A172 (cell line): ENCODE results near the gene MYOF. TPM values are rescaled to one million over a fixed set of nuclear protein-coding genes. Genes with fewer than 3 reads are reported as not detected.

ENCODE experiments used
- DNase-seq: peaks from one replicate; pipeline ENCODE4 v3.0.0-alpha.2; 2015; ENCODE audit warnings: low spot score
- total RNA-seq: library from RNA; depleted of rRNA; stranded (reverse); fragments of >200 nt; shearing (Covaris generic); gene quantifications from 2 replicates; pipeline ENCODE4 v1.2.3, GENCODE V29; 2014; rRNA removed

MYOF gene, protein sequence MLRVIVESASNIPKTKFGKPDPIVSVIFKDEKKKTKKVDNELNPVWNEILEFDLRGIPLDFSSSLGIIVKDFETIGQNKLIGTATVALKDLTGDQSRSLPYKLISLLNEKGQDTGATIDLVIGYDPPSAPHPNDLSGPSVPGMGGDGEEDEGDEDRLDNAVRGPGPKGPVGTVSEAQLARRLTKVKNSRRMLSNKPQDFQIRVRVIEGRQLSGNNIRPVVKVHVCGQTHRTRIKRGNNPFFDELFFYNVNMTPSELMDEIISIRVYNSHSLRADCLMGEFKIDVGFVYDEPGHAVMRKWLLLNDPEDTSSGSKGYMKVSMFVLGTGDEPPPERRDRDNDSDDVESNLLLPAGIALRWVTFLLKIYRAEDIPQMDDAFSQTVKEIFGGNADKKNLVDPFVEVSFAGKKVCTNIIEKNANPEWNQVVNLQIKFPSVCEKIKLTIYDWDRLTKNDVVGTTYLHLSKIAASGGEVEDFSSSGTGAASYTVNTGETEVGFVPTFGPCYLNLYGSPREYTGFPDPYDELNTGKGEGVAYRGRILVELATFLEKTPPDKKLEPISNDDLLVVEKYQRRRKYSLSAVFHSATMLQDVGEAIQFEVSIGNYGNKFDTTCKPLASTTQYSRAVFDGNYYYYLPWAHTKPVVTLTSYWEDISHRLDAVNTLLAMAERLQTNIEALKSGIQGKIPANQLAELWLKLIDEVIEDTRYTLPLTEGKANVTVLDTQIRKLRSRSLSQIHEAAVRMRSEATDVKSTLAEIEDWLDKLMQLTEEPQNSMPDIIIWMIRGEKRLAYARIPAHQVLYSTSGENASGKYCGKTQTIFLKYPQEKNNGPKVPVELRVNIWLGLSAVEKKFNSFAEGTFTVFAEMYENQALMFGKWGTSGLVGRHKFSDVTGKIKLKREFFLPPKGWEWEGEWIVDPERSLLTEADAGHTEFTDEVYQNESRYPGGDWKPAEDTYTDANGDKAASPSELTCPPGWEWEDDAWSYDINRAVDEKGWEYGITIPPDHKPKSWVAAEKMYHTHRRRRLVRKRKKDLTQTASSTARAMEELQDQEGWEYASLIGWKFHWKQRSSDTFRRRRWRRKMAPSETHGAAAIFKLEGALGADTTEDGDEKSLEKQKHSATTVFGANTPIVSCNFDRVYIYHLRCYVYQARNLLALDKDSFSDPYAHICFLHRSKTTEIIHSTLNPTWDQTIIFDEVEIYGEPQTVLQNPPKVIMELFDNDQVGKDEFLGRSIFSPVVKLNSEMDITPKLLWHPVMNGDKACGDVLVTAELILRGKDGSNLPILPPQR (N-terminal part only)
- 285 and 317 TPM in 2 replicates for total RNA-seq

DNA sequence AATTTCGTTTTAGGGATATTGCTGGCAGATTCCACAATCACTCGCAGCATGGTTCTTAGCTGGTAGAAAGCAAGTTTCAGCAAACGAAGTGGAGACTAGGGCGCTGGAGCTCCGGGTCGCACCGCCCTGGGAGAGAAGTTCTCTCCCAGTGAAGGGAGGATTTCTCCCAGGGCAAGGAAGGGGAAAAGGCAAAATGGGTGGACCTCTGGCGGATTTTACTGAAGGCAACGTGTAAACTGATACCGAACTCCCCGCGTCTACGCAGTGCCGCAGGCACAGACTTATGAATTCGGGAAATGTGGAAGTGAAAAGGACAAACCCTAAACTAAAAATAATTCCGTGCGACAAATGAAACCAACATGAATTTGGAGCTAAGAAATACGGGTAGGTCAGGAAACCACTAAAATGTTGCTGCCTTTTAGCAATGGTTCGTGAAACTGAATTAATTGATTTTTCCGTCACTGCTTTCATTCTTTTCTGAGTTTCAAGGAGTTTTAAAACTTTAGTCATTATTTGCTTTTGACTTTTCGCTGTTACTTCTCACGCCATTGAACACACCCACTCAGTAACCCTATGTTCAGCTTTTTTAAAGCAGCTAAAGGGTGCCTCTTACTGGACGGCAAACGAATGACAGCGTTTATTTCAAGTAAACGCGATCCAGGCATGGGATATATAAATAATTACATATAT, at the start of gene MYOF:
MYOF (minus strand) TSS at position 190 of the 690 bp plus-strand sequence; CDS start at position 50, 140 bp downstream.
- peak; percentile 82 for DNase-seq

DNA sequence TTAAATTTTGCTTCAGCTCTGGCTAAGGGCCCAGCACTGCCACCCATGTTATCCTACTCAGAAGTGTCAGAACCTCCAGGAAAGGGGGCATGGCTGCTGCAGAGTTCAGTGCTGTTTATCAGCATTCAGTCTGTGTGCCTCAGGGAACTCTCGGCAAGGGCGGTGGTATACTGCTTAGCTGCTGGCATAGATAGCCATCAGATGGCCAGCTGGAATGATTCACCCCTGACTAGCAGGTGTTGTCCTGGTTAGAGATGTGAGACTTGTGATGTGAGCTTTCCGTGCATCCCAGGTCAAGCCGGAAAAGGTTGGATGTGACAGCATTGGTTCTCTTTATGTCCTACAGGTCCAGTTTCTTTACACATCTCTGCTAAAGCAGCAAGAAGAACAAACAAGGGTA, 36.4 kb upstream of the MYOF start:
- DNase-seq = no peak

DNA sequence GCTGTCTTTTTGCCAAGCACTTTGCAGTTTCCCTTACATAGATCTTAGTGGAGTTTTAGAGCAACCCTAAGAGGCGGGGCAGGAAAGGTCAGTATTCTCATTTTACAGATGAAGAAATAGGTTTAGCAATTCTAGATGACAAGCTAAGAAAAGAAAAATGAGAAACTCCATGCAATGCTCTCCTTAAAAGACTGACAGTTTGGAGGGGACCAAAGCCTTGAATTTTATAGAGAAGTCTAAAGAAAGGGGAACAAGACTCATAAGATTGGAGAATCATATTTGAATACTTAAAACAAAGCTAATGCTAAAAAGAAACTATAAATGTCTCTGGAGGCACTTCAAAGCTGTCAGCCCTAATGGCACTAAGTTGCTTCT, 33.9 kb upstream of the MYOF start:
- DNase-seq = no peak

DNA sequence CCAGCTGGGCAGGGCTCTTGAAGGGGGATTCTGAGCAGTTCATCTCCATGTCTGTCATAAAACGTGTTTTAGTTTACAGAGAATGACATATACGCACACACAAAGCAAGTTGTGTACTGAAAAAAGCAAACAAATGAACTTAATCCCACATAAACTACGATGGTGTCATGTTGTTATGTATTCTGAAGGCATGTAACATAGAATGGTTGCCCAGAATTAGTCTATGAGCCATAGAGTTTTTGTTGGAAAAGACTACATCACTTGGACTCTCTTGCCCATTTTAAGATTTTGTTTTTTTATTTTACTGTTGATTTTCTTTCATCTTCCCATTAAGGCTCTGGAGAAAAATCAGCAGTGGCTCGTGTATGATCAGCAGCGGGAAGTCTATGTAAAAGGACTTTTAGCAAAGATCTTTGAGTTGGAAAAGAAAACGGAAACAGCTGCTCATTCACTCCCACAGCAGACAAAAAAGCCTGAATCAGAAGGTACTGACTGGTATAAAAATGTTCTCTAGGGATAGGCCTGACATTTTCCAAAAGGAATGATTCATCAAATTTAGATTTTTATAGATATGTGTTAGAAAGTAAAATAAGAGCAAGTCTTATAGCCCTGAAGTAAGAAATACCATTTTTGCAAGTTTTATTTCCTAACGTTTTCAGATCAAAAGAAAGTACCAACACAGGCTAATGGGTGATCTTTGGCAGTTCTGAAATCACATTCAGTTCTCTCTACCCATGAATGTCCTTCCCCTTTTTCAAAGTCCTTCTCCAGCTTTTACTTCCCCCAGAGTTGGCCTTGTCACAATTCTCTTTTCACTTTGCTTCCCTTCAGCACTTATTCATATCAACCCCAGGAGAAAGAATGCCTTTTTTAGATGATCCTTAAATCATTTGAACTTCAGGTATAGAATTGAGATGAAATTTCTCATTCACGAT, 33.2 kb upstream of the MYOF start:
- no peak for DNase-seq

DNA sequence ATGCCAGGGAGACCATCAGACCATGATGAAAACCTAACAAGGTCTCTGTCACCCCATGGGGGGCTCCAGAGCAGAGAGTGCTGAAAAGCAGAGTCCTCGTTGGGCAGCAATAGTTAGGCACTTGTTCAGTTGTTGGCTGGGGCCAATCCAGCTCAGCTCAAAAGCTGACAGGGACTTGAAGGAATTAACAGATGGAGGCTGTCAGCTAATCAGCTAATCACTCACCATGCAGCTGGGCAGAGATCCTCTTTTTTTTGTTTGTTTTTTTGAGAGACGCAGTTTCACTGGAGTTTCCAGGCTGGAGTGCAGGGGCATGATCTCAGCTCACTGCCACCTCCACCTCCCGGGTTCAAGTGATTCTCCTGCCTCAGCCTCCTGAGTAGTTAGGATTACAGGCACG, 32.4 kb upstream of the MYOF start:
- DNase-seq = no peak

DNA sequence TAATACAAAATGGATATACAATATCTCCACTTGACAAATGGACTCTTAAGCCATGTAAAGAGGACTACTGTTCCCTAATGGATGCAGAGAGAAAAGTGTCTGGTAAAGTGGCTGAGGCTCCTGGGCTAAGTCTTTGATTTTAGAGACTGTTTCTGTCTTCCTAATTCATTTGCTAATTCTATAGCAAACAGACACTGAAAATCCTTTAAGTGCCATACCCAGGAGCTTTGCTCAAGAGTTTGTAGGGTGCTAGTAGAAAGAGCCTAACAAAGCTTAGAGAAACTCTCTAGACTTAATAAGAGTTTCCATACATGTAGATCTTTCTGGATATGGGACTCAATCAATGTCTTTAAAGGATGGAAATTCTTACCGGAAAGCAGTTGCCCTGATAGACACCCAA, 31.0 kb upstream of the MYOF start:
- no peak for DNase-seq

DNA sequence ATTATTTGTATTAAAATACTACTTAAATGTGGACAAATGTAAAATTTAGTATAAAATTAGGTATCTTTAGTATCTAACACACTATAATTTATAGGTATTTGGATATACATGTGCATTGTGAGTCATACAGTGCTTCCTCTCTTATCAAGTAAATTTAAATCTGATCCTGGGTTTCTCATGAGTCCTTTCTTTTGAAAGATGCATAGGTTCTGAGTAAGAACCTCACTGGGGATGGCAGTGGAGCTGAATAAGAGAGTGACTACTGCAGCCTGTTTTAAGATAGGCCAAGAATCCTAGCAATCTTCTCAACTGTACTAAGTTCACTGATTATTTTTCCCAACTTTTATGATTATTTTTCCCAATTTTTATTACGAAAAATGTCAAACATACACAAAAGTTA, 30.4 kb upstream of the MYOF start:
- peak; percentile 74 for DNase-seq

DNA sequence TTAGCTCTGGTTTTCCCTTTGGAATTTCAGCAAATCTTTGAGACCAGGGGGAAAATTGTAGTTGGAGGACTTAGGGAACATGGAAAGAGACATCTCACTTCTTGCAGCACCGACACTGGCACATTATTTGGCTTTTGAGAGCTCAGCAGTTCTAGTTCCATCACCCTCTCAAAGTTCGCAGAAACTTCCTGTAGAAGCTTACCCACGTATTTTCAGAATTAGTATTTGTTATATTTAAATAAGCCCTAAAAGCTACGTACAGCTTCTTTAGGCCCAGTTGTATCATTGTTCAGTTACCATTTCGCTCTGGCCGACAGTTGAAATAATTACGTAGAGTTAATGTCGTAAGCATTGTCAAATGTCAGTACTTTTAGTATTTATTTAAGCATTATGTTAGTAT, 27.7 kb upstream of the MYOF start:
- DNase-seq = no peak

DNA sequence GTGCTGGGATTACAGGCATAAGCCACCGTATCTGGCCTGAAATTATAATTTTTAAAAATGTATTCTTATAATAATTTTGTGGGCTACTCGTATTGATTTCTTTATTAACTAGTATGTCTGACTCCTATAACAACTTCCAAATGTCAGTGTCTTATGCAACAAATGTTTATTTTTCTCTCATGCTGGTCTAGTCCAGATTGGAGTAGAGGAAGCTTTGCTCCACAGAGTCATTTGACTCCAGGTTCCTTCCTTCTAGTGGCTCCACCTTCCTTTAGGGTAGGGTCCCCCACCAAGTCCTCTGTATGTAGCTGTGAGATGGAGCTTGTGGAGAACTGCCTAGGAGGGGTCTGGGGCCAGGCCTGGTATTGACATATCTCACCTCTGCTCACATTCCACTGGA, 22.9 kb upstream of the MYOF start:
- no peak for DNase-seq

DNA sequence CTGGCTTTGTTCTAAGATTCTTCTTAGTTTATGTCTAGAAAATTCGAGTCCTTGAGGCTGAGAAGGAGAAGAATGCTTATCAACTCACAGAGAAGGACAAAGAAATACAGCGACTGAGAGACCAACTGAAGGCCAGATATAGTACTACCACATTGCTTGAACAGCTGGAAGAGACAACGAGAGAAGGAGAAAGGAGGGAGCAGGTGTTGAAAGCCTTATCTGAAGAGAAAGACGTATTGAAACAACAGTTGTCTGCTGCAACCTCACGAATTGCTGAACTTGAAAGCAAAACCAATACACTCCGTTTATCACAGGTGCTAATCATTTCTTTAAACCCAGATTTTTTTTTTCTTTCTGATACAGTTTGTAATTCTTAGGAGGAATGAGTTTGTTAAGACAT, 20.9 kb upstream of the MYOF start:
- no peak for DNase-seq

DNA sequence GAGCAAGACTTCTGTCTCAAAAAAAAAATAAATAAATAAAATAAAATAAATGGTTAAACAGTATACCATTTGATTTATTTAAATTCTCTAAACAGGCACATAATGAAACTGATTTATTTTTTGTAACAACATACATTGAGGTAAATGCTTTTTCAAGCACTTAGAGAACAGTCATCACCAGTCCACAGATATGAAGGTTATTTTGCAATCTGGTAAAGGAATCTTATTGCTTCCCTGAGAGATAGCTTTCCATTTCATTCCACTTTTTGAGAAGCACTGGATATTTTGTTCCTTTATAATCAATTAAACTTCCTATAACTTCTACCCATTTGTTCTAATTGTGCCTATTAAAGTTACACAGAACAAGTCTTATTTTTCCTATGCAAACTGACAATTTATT, 19.5 kb upstream of the MYOF start:
- no peak for DNase-seq

DNA sequence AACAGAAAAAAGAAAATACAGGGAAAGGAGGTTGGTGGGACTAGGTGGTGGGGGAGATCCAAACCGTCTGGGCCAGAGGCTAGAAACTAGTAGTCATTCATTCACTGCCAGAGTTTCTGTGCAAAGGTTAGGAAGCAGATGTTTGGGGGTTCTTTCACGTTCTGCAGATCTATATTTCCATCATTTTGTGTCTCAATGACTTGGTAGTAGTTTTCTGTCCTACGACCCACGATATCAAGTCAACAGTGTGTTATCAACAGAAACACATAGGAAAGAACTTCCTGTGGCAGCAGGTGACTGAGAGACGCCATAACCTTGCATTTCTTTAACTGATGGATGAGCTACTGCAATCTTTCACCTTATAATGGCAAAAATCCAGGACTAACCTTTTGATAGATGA, 16.0 kb upstream of the MYOF start:
- no peak for DNase-seq

DNA sequence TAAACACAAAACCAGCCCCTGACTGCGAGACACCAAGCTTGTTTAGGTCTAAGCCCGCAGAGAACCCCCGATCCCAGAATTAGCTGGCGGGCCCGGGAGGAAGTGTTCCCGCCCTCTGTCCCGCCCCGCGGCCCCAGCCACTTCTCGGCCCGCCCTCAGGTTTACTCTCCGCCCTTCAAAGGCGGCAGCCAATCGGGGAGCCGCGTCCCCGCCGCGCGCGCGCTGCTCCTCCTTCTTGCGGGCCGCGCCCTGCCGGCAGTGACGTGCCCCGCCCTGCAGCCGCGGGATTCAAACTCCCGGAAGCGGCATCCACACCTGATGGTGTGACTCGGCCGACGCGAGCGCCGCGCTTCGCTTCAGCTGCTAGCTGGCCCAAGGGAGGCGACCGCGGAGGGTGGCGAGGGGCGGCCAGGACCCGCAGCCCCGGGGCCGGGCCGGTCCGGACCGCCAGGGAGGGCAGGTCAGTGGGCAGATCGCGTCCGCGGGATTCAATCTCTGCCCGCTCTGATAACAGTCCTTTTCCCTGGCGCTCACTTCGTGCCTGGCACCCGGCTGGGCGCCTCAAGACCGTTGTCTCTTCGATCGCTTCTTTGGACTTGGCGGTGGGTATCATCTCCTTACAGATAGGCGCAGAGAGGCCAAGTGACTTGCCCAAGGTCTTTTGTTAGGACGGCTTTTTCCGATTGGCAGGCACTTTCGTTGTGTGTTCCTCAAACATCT, 14.3 kb upstream of the MYOF start, which contains the start of gene CEP55:
CEP55 (plus strand) TSS at position 291 of the 720 bp plus-strand sequence. CDS start 3,440 bp downstream, outside the sequence.
- DNase-seq = peak; percentile 92

DNA sequence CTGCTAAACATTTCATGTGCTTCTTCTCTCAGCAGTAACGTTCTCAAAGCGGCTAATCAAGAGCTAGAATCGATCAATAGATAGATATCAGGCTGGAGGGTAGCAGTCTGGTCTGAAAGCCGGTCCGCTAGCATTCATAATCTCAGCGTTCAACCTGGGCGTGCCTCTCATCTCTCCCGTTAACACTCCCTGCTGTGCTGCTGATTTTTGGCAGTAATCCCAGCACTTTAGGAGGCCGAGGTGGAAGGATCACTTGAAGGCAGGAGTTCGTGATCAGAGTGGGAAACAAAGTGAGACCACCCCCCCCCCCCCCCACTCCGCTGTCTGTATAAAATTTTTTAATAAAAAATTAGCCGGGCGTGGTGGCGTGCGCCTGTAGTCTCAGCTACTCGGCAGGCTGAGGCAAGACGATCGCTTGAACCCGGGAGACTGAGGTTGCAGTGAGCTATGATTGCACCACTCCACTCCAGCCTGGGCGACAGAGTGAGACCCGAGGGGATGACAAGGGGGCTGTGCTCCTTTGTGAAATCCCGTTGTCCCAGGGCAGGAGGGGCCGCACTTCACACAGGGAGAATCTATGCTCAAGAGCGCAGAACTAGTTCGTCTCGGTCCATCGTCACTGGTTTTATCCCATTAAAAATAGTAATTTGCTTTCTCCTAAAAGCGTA, 13.7 kb upstream of the MYOF start:
- DNase-seq = peak; percentile 53

DNA sequence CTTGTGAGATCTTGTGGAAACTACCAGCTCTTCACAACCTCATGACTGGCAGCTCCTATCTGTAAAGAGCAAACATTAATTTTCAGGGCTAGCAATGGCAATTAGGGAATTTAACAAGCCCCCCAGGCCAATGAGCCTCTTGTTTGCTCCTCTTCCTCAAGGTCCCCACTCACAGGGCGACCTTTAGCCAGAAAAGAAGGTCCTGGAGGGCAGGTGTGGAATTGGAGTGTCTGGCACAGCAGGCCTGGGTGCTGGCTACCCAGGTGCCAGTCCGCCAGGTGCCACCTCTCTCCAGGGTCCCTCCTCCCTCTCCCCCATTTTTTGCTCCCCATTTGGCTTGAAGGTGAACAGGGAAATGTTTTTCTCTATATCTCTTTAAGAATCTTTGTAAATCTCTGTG, 12.4 kb upstream of the MYOF start:
- DNase-seq = no peak

DNA sequence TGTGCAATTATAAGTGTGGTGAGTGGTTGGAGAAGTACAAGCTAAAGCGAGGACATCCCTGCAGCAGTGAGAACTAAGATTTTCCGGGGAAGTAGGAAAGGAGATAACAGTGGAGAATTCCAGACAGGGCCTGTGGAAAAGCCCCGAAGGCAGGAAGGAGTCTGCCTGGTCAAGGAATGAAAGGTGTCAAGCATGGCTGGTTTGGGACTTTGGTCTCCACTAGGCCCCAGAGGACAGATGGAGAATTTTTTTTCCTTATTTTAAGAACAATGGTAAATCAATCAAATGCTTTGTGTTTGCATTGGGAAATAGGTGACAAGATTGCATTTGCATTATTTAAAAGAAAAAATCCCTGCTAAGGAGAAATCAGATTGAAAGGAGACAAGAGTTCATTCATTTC, 11.0 kb upstream of the MYOF start:
- DNase-seq = no peak

DNA sequence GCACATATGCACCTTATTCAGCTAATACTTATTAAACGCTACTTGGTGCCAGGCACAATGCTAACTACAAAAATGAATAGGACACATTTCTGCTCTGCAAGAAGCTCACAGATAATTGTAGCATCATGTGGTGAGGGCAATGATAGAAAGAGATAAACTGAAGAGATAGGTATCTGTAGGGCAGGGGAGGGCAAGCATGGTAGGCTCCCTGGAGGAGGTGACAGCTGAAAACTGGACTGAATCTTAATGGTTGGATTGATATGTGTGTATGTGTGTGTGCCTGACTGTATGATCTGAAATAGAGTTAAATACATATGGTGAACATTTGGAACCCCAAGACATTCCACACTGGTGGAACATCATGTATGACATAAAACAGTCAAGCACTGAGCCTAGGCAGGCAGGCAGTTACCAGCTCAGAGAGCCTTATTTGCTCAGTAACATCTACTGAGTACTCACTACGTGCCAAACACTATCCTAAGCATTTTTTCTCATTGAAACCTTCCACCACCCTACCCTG, 9.5 kb upstream of the MYOF start:
- DNase-seq = no peak

DNA sequence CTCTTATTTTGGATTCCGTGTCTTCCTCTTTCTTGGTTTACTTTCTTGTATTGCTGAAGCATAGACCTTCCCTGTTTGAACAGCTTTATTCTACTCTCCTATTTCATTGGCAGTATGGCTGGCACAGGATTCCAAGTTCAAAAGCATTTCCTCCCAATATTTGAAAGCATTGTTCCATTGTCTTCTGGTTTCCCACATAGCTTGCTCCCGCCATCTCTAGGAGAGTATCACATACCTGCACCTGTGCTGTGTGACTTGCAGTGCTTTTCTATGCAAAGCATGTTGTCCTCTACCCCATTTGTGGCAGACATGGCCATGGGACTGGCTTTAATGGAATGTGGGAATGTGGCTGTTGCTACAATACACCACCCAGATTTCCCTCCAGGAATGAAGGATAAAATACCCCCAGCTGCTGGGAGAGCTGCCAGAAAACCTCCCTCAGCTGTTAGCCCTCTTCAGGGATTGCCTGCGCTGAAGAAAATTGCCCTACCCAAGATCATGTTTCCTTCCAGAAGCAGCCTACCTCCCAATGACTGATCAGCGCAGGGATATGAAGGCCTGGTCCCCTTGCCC, 6.9 kb upstream of the MYOF start:
- no peak for DNase-seq
